ENCODE measurements around the gene KIF26A.

The KIF26A gene

DNA sequence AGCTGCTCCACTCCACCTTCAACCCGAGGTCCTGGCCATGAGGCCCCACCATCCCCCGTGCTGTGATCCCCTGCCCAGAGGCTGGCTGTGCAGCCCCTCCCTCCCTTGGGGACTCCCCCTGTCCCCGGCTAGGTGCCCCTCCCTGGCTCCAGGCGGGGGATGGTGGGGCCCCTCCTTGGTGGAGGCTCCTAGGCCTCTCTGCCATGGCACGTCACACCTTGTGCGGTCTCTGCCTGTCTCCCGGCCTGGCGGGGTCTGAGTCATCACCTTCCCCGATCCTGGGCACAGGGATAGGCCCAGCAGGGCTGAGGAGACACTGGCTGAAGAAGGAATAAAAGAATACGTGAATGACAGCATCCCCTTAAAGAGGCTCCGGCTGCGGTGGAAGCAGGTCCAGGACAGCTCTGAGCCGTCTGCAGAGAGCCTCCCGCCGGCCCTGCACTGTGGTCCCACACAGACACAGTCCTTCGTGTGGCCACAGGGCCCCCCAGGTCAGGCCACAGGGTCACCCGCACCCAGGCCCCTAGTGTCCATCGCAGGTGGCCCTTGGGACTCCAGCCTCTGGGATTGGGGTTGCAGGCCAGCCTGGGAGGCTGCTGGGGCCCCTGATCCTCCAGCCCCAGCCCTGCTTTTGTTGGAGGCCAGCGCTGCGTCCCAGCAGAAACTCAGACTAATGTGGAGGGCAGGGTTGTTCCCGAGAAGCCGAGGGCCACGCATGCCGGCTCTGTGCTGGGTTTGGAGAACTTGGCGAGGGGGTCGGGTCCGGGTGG, 43.6 kb downstream of the KIF26A start:
- no peak for DNase-seq

DNA sequence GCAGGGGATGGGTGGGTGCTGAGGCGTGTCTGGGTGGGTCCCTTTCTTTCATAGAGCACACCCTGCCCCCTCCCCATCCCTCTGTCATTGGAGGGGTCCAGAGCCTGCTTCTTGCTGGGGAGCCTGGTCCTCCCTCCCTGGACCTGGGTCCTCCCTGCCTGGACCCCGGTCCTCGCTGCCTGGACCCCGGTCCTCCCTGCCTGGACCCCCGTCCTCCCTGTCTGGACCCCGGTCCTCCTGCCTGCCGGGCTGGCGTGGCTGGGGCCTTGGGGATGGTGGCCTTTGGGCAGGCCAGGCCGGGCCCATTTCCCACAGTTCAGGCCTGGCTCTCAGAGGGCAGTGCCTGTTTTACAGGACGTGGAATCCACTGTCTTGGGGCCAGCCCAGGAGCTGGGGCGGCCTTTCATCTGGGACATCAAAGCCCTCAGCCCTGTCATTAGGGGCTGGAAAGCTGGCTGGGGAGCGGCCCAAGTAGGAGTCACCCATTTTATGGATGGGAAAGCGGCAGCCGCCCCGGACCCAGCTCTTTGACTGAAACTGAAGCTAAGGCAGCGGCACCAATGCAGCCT, 44.6 kb downstream of the KIF26A start:
- no peak for DNase-seq

DNA sequence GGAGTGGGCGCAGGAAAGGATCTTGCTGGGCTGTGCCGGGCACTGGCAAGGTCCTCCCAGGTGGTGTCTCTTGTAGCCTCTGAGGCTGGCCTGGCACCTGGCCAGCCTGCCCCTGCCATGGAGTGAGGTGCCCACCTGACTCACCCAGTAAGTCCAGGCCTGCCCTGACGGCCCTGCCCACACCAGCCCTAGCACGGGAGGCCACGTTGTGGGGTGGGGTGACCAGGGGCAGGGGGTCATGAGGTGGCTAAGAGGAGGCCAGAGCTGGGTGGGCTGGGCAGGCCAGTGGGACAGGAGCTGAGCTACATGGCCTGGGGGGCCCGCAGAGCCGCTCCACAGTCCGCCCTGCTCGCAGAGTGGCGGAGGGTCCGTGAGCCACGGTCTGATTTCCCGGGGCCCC, 45.4 kb downstream of the KIF26A start:
- no peak for DNase-seq

DNA sequence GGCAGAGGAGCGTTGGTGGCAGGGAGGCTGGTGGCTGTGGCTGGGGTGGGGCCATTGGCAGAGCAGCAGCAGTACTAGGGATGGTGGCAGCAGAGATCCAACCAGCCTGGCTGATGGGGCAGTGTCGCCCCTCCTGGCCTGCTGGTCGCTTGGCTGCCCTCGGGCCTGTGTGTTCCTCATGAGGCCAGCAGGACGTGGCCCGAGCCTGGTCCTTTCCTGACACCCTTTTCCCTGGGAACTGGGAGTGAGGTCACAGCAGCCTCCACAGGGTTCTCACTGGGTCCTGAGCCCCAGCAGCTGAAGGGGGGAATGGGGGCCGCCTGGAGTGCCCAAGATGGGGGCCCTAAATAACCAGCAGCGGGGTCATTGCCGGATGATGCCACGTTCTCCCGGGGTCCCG, 46.1 kb downstream of the KIF26A start:
- no peak for DNase-seq

DNA sequence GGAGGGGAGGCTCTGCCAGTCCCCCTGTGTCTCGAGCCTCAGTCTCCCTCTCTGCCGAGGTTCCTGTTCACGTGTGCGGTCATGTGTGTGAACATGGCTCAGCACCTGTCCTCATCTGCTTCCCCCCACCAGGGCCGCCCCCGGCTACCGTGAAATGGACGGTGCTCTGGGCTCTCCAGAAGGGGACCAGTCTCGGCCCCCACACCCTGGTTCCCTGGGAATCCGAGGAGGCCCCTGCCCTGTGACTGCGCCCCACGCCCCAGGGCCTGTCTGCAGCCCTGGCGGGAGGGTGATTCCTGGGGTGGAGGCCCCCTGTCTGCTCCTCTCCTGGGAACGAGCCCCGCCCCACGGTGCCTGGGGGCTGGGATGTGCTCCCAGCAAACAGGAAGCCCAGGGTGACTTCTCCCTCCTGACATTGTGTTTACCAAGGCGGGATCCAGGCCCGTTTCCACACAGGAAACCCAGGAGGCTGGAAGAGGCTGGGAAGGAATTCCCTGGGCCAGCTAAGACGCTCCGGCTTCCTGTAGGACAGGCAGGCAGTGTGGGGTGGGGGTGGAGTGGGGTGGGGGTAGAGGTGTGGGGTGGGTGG, 46.6 kb downstream of the KIF26A start:
- DNase-seq = no peak

DNA sequence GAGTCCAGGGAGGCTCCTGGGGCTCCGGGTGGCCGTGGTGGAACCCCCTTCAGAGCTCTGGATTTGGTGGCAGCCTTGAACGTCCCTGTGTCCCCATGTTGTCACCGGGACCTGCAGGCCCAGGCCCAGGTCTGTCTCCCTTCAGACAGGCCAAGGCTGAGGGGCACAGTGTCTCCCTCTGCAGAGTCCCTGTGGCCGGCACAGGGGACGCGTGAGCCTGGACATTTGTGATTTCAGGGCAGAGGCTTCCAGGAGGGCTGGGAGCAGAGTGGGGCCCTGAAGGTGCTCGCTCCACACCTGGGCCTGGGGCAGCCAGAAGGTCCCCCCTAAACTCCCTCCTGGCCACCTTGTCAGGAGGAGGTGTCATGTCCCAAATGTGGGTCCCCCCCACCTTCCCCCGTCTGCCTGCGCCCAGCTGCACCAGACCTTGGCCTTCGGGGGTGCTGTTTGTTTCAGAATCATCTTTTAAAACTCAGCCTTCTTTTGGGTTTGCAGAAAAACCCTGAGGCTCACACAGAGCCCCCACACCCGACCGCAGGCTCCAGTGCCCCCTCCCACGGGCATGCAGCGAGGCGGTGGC, 47.6 kb downstream of the KIF26A start:
- no peak for DNase-seq

DNA sequence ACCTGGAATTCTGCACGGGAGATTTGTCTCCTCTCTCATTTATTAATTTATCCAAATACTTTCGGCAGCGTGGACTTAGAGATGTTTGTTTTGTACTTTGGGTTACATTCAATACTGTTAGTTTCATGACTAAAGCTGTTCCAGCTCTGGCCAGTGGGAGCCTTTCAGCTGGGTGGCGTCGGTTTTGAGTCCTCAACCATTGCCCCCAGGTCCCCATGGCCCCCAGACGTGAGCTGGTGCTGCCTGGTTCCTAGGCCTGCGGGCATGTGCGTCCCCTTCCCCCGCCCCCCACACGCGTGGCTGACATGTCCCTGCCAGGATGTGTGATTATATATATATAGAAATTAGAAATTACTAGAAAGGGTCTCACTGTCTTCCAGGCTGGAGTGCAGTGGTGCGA, 48.2 kb downstream of the KIF26A start:
- DNase-seq = no peak

DNA sequence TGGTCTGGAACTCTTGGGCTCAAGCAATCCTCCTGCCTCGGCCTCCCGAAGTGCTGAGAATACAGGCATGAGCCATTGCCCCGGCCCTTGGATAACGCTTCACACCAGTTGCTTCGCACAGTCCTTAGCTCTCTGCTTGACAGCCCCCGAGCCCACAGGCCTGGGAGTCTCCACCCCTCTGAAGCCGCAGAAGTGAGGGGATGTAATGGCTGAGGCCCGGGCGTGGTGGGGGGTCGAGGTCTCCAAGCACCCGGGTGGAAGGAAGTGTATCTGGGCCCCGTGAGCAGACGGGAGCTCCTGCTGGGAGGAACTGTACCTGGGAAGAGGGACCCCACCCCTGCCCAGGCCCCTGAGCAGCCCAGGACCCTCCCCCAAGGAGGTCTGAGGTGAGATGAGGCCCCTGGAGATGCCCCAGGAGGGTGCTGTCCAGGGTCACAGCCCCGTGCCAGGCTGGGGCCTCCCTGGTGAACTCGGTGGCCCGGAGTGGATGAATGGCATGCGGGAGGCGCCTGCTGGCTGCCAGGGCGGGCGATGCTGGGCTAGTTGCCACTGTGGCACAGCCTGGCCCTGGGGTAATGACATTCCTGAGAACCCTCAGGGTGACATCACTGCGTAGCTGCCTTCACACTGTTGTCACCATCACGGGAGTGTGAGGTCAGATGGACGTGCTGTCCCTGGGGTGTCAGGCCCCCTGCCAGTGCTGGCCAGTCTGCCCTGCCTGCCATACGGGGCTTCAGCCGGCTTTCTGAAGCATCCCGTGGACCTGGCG, 48.9 kb downstream of the KIF26A start:
- no peak for DNase-seq

DNA sequence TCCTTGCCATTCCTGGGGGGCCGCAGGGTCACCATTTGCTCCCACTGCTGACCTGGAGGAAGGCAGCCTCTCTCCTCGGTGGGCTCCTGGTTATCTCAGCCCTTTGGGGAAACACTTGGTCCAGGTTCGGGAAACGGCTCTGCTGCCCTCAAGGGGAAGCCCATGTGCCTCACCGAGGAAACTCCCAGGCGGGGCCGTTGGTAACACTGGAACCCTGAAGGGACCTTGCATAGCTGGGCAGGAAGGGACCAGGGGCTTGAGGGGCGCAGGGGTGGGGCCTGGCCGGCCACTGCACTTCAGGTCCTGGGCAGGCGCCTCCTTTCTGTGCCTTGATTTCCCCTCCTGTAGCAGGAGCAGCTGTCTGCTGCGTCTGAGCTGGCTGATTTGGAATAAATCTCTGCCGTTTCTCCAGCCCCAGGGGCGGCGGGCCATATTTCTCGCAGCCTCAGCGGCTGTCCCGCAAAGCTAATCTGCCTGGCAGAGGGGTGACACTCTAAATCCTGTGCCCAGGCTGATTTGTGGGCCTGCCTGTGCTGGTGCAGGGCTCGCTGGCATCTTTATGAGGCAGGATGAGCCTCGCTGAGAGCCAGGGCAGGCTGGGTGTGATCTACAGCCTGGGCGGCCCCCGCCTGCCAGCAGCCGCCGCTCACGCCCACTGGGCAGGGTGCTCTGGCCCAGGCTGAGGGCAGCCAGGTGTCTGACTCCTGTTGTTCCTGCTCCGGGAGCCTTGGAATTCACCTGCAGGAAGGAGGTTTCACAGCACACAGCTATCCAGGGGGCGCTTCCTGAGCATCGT, 49.7 kb downstream of the KIF26A start:
- no peak for DNase-seq

DNA sequence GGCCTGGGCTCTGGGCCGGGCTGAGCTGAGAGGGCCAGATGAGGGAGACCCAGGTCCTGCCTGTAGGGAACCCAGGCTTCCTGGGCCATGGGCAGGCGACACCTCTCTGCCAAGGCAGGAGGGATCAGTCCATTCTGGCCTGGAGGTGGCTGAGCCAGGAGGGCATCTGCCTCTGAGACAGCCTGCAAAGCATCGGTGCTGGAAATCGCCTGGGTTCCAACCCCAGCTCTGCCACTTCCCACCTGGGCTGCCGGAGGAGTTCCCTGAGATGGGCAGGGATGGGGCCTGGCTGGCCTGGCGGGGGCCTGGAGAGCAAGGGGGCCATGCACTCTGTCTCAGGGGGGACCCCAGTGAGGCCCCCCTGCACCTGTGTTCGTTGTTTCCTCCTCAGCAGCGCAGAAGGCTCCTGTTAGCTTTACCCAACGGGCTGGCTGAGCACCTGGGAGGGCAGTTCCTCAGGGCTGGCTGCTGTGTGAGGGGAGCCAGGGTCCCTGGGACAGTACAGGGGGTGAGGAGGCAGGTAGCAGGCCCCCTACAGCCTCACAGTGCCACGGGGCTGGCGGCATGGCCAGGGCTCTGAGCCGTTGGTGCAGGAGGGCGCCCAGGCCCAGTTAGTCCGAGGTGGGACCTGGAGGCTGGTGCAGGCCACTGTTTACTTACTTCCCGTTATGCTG, 50.5 kb downstream of the KIF26A start:
- DNase-seq = no peak

DNA sequence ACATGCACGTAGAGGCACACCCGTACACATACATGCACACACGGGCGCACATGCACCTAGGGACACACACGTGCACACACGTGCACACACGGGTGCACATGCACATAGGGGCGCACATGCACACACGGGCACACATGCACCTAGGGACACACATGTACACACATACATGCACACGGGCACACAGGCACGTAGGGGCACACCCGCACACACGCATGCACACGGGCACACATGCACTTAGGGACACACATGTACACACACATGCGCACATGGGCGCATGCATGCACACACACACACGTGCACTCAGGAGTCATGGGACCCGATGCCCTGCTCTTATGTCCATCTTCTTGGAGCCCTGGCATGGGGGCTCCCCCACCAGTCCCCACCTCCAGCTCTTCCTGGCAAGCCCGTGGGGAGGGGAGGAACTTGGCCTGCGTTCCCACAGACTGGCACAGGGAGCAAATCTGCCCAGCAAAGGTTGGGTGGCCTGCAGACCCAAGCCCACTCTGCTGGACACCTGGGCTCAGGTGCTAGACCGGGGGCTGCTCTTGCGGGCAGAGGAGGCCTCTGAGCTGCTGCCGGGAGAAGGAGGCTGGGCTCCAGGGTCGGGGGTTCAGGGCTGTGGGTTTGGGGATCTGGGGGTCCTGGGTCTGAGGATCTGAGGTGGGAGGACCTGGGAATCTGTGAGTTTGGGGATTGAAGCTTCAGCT, 51.4 kb downstream of the KIF26A start:
- DNase-seq = no peak

DNA sequence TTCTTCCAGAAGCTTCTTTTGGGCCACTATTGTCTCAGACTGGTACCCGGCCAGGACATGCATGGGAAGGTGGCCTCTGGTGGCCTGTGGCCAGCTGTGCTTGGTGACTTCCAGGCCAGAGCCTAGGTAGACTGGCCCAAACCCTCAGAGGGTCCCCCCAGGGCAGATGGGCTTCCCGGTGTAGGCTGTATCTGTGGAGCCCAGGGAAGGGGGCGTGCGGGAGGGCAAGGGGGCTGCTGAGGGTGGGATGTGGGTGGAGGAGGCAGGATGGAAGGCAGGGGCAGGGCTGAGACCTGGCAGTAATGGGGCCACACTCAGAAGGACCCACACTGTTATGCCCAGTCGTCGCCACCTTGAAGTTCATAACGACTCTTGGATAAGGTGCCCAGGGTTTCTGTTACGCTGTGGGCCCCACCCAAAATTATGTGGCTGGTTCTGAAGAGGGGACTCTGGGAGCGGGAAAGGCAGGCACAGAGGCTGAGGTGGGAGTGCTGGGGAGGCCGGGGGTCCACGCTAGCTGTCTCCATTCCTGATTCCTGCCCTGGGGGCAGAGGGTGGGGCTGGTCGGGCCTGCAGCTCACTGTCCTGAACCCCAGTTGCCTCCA, 52.1 kb downstream of the KIF26A start:
- no peak for DNase-seq

DNA sequence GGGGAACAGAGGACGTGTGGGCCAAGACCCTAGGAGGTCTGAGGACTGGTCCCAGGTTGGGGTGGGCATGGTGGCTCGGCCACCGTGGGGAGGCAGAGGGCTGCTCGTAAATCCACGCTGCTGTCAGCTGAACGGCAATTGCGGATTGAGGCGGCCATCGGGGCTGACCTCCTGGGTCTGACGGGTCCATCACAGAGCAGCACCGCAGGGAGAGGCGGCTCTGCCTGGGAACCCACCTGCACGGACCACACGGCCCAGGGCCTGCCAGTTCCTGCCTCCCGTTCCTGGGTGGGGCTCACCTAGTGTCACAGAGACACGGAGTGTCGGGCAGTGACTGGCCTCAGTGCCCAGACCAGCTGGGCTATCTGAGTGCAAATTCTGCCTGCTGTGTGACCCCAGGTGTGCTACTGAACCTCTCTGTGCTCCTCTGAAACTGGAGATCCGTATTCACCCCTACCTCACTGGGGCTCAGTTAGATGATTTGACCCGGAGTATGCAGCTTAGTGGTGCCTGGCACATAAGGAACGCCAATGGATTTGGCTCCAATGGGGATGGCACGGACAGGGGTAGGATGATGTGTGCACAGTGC, 53.1 kb downstream of the KIF26A start:
- DNase-seq = no peak

DNA sequence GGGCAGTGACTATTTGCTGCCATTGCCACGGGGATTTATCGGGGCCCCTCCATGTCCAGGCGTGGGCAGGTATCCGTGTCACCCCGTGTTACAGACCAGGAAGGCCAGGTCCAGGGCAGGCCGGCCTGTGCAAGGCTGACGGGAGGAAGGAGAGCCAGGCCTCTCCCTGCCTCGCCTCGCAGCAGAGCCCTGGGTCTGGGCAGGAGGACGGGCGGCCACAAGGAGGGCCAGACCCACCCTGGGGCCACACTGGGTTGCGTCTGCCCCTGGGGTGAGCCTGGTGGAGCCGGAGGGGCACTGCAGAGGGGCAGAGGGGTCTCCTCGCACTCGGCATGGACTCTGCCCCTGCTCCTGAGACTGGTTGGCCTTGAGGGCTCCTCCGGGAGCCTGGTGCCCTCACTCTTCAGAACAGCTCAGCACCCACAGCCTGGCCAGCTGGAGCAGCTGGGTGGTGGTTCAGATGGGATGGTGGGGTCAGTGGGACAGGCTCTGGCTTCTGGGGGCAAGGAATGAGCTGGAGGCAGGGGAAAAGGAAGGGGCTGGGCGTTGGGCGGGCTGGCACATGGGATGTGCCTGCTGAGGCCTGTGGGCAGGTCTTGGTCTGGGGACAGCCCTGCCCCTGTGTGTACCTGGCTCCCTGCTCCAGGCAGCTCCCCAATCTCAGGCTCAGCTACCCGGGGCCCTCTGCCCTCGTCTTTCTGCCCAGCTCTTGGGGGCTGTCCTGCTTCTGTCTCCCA, 53.9 kb downstream of the KIF26A start:
- no peak for DNase-seq

DNA sequence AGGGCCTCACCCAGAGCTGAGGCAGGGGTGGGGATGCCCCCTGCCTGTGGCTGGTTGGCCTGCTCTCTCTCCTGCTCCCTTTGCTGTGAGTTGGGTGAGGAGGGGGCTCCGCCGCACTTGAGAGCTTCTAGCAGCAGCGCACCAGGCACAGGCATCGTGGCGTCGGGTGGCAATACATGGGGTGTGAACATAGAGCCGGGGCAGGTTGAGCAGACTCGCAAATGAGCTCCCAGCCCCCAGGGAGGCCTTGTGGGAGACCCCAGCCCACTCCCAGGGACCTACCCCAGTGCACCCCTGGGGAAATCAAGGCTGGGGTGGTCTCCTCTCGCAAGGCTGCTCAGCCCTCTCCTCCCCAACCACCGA, 54.5 kb downstream of the KIF26A start:
- no peak for DNase-seq

DNA sequence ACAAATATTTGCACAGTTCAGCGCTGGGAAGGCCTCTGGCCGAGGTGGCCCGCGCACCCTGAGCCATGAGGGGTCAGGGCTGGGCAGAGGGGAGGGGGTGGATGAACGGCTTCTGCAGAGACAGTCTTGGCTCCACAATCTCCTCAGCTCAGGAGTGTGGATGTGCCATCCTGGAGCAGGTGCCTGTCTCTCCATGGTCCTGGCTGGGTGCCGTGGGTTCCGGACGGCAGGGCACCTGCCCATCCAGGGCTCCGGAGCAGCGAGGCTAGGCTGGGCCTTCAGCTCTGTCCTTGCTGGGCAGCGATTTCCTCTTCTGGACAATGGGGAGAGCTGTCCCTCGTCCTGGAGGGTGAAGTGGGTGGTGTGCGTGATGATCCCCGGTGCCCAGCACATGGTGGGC, 55.6 kb downstream of the KIF26A start:
- DNase-seq = no peak

DNA sequence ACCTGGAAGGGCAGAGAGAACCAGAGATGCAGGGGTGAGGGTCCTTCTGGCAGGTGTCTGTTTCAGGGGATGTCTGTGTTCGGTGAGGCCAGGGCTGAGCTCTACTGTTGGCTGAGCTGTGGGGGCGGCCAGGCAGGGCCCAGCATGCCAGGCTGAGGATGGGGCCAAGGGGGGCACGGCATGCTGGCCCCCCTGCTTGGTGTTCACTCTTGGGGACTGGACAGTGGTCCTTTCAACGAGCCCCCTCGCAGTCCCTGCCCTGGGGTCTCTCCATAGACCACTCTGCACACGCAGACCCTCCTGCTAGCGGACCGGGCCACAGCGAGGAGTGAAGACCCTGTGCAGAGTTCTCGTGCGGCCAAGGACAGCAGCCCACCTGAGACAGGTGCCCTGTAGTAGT, 56.3 kb downstream of the KIF26A start:
- DNase-seq = no peak

DNA sequence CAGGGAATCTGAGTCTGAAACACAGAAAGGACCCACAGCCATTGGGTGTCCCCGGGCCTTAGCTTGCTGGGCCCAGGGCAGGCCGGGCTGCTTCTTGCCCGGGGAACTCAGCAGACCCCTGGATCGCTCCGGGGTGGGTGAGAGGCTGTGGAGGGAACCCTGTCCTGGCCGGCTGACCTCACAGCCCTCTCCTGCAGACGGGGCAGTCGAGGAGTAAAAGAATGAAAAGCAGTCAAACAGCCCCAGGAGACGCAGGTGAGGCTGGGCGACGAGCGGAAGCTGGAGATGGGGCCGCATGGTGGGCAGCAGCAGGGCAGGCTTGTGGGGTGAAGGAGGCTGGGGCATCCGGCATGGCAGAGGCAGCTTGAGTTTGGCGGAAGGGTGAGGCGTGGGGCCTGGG, 57.0 kb downstream of the KIF26A start:
- DNase-seq = no peak

DNA sequence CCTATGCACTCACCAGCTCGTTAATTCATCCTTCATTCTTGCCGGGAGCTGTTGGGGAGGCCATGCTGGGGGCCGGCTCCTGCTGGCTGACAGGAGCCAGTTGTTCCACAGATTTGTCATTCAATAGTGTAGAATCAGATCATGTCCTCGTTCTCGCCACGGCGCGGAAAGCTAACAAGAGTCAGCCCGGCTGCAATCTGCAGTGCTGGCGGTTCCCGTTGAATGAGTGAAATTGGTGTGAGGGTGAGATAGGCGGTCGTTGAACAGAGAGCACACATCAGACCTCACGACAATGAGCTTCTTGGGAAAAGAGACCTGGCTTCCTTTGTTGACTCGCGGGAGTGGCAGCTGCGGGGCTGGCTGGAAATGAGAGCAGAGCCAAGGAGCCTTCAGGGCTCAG, 57.5 kb downstream of the KIF26A start:
- no peak for DNase-seq
